WI38 (cell line): ENCODE measurements around the gene OSCAR.

Experiments used
- H3K4me3 ChIP-seq: 2 replicates; pipeline ENCODE4 v1.5.1; 2011; ENCODE audit warnings: low read depth, mild to moderate bottlenecking, control low read depth, low read length
- CTCF ChIP-seq: IDR thresholded peaks from 2 replicates; pipeline ENCODE4 v1.5.1; 2012; ENCODE audit warnings: low read depth, mild to moderate bottlenecking, control low read depth, low read length

Gene OSCAR

GRCh38 chr19:54096617-54097106, 3.9 kb downstream of the OSCAR start:
- peak; percentile 13; the same call in 1 of the 2 replicates for TF ChIP-seq CTCF
- no peak overlapping the region for H3K4me3 ChIP-seq

- H3K4me3 ChIP-seq, result peak overlapping the region; percentile 30; the same call in 1 of the 2 replicates
Measured at GRCh38 chr19:54095859-54096616, 4.6 kb downstream of the OSCAR start.

- H3K4me3 ChIP-seq, result peak overlapping the region; percentile 30; the same call in 1 of the 2 replicates
- no peak for TF ChIP-seq CTCF
Measured at GRCh38 chr19:54095136-54095858, 5.3 kb downstream of the OSCAR start.

GRCh38 chr19:54094426-54095000, 6.1 kb downstream of the OSCAR start:
- no peak overlapping the region for H3K4me3 ChIP-seq
- no peak for TF ChIP-seq CTCF

- no peak overlapping the region for H3K4me3 ChIP-seq
- no peak for TF ChIP-seq CTCF
Measured at GRCh38 chr19:54084410-54084809, 16.2 kb downstream of the OSCAR start.

GRCh38 chr19:54081032-54081431, 19.6 kb downstream of the OSCAR start, which contains the start of gene TARM1:
TSS of gene TARM1 (minus strand) at chr19:54081365. CDS start at chr19:54081340, 25 bp downstream.
- H3K4me3 ChIP-seq, result no peak within 1 kb of the TSS
- no peak for TF ChIP-seq CTCF

- no peak for TF ChIP-seq CTCF
- H3K4me3 ChIP-seq, result no peak overlapping the region
Measured at GRCh38 chr19:54077334-54077733, 23.3 kb downstream of the OSCAR start.
